Ovary (tissue), 3 donors: ENCODE data around the gene DNAJC12.

Source experiments
- EP300 ChIP-seq: sonication (generic); formaldehyde crosslinking; IDR thresholded peaks from one replicate; pipeline ENCODE4 v1.6.1; 2017; ENCODE audit warnings: antibody characterized with exemption
- POLR2A ChIP-seq: fragments of 450-650 bp; IDR thresholded peaks from one replicate; pipeline ENCODE4 v1.6.1; 2017; ENCODE audit warnings: antibody characterized with exemption, mild to moderate bottlenecking, moderate library complexity
- TF ChIP-seq, protein P1 (sequence below), 3 donors: fragments of 450-650 bp in 2 of 3; fragments of 200-600 bp in 1 of 3; IDR thresholded peaks; one replicate each; pipeline versions ENCODE4 v1.5.1 to v1.8.0; 2016 to 2022; ENCODE audit warnings: antibody characterized with exemption in 3 of 3, mild to moderate bottlenecking in 1 of 3
- donor health status: DM: no; HTN: no; CAD: no.

DNA sequence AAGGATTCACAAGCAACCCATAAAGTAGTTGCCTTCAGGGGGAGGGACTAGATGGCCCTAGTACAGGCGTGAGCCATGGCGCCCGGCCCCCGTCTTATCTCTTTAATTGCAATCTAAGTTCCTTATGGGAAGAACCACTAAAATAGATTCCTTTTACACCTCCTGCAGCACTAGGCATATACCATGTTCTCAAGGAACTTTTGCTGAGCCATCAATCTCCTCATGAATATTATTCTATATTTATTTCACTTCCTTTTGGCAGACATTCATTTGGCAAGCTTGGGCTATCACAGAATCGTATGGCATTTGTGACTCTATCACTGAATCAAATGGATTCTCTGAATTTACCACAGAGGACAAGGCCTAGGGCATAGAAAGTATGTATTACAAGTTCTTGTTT, 14.8 kb upstream of the DNAJC12 start:
- TF ChIP-seq, protein P1, sequence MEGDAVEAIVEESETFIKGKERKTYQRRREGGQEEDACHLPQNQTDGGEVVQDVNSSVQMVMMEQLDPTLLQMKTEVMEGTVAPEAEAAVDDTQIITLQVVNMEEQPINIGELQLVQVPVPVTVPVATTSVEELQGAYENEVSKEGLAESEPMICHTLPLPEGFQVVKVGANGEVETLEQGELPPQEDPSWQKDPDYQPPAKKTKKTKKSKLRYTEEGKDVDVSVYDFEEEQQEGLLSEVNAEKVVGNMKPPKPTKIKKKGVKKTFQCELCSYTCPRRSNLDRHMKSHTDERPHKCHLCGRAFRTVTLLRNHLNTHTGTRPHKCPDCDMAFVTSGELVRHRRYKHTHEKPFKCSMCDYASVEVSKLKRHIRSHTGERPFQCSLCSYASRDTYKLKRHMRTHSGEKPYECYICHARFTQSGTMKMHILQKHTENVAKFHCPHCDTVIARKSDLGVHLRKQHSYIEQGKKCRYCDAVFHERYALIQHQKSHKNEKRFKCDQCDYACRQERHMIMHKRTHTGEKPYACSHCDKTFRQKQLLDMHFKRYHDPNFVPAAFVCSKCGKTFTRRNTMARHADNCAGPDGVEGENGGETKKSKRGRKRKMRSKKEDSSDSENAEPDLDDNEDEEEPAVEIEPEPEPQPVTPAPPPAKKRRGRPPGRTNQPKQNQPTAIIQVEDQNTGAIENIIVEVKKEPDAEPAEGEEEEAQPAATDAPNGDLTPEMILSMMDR (IDR thresholded peaks at IDR 0.05), result no peak
- TF ChIP-seq POLR2A, result no peak
- no peak for TF ChIP-seq EP300
